ENCODE data around the gene GPATCH1. TPM values are rescaled to one million over a fixed set of nuclear protein-coding genes. Genes with fewer than 3 reads are reported as not detected.
"Not testable (repeated sequence)": the region's sequence is repeated elsewhere in the genome, so short reads cannot be mapped to it uniquely, and the experiment has no call there.

Gene GPATCH1
- total and polyA plus RNA-seq, 10 of the 15 experiments (the other 5 are each of a cell fraction or from before 2014, with no cell fraction given): 4.5 to 9.6 (median 7.2) TPM

GRCh38 chr19:33154313-33154712, 73.3 kb downstream of the GPATCH1 start:
- WGBS (ENCODE audit: insufficient coverage, insufficient replicate concordance, low lambda C conversion rate, missing lambda C conversion rate): 53% methylated on average over 6 of the region's 6 CpGs
- ATAC-seq; POLR2A ChIA-PET; H3K9me3 ChIP-seq (replicated peaks; ENCODE audit: control insufficient read depth, insufficient read depth, low read length); H2AFZ ChIP-seq (ENCODE audit: control insufficient read depth, low read depth, low read length); H3K4me2 ChIP-seq (ENCODE audit: control insufficient read depth, insufficient read depth); H3K4me1 ChIP-seq (ENCODE audit: control insufficient read depth, insufficient read depth, low read length); FAIRE-seq; RAD21 ChIA-PET (ENCODE audit: unreplicated experiment); H3K36me3 ChIP-seq (ENCODE audit: control insufficient read depth in 2 of 2, insufficient read depth in 2 of 2, low read length in 1 of 2); H3K27ac ChIP-seq (ENCODE audit: control insufficient read depth, insufficient read depth); H3K27me3 ChIP-seq (replicated peaks in 1 of 2; ENCODE audit: control insufficient read depth in 2 of 2, insufficient read depth in 2 of 2, low read length in 1 of 2); H3K9ac ChIP-seq (ENCODE audit: control insufficient read depth, insufficient read depth, low read length); DNase-seq (ENCODE audit: low read depth, low spot score); in situ Hi-C loops (cut with MboI); H3K4me3 ChIP-seq; H4K20me1 ChIP-seq (ENCODE audit: control insufficient read depth, insufficient read depth); intact Hi-C loops (cut with micrococcal nuclease; ENCODE audit: unreplicated experiment); BruUV-seq (replicated peaks); H3K79me2 ChIP-seq (ENCODE audit: control insufficient read depth, insufficient read depth, low read length): not testable (repeated sequence)
- SMC1A ChIA-PET (ENCODE audit: uncharacterized antibody, unreplicated experiment): interaction anchor here (1.0 kb wide), 1 partner anchor 30 kb away, joined by 3 read pairs; no protein-coding TSS in a partner anchor
- CTCF ChIA-PET: interaction anchor here (1.0 kb wide), 1 partner anchor 10 kb away, joined by 3 read pairs; no protein-coding TSS in a partner anchor

GRCh38 chr19:33156334-33156733, 75.4 kb downstream of the GPATCH1 start:
- FAIRE-seq (no peak), DNase-seq (ENCODE audit: low read depth, low spot score) (no peak), ATAC-seq (no peak)
- Histone ChIP-seq H3K4me1 (ENCODE audit: control insufficient read depth, insufficient read depth, low read length) (peaks cover 10% of the 10 kb centered on the region), H4K20me1 (ENCODE audit: control insufficient read depth, insufficient read depth) (no peaks in the 10 kb centered on the region), H3K4me2 (ENCODE audit: control insufficient read depth, insufficient read depth) (no peak overlapping the region), H3K36me3 (ENCODE audit: control insufficient read depth in 2 of 2, insufficient read depth in 2 of 2, low read length in 1 of 2) (no peaks in the 10 kb centered on the region), H3K9ac (ENCODE audit: control insufficient read depth, insufficient read depth, low read length) (no peak overlapping the region), H3K27ac (ENCODE audit: control insufficient read depth, insufficient read depth) (no peak overlapping the region), H3K27me3 (replicated peaks in 1 of 2; ENCODE audit: control insufficient read depth in 2 of 2, insufficient read depth in 2 of 2, low read length in 1 of 2) (no peaks in the 10 kb centered on the region), H2AFZ (ENCODE audit: control insufficient read depth, low read depth, low read length) (no peak overlapping the region), H3K4me3 (no peak overlapping the region), H3K79me2 (ENCODE audit: control insufficient read depth, insufficient read depth, low read length) (no peaks in the 10 kb centered on the region), H3K9me3 (replicated peaks; ENCODE audit: control insufficient read depth, insufficient read depth, low read length) (no peaks in the 10 kb centered on the region)
- SMC1A ChIA-PET (ENCODE audit: uncharacterized antibody, unreplicated experiment): no interaction called here
- 47% methylated on average over 5 of the region's 5 CpGs for WGBS (ENCODE audit: insufficient coverage, insufficient replicate concordance, low lambda C conversion rate, missing lambda C conversion rate)
- POLR2A ChIA-PET: no interaction called here
- intact Hi-C loops (cut with micrococcal nuclease; ENCODE audit: unreplicated experiment) (no loop called here), in situ Hi-C loops (cut with MboI) (no loop called here)
- TF ChIP-seq RELA (IDR thresholded peaks at IDR 0.05; ENCODE audit: borderline replicate concordance, partially characterized antibody) (no peak), USF1 (IDR thresholded peaks at IDR 0.05; ENCODE audit: borderline replicate concordance, extremely low read length, insufficient read depth, low read depth, low read length) (no peak), HDGF (IDR thresholded peaks at IDR 0.05) (no peak), KDM1A (IDR thresholded peaks at IDR 0.05; ENCODE audit: borderline replicate concordance) (no peak), SREBF2 (IDR thresholded peaks at IDR 0.05; ENCODE audit: low read length) (no peak)
- RAD21 ChIA-PET (ENCODE audit: unreplicated experiment): no interaction called here
- CTCF ChIA-PET: interaction anchor here (0.5 to 3.2 kb wide), 3 partner anchors 20 to 30 kb away, joined by 3 to 12 read pairs (median 5); no protein-coding TSS in a partner anchor
- no TSS peak for BruUV-seq (replicated peaks)
